K562 (cell line): ENCODE results near the gene LRRC10. TPM values are rescaled to one million over a fixed set of nuclear protein-coding genes. Genes with fewer than 3 reads are reported as not detected.
A peak's percentile ranks its signal among the peaks of the same experiment; 100 is the strongest.

Source experiments
- CEBPZ ChIP-seq: fragments of 150-350 bp; IDR thresholded peaks from 2 replicates; pipeline ENCODE4 v1.6.1; 2014; ENCODE audit warnings: low read depth, mild to moderate bottlenecking, low read length, borderline replicate concordance
- EHMT2 ChIP-seq: fragments of 450-650 bp; IDR thresholded peaks from 2 replicates; pipeline ENCODE4 v1.6.1; 2018; ENCODE audit warnings: antibody characterized with exemption
- HDAC1 ChIP-seq, 2 experiments: fragments of 450-650 bp; IDR thresholded peaks; 2 replicates each; pipeline ENCODE4 v1.6.1; 2016 to 2017; ENCODE audit warnings: inconsistent platforms in 1 of 2, mild to moderate bottlenecking in 1 of 2, moderate library complexity in 1 of 2
- MCM3 ChIP-seq: fragments of 450-650 bp; IDR thresholded peaks from 2 replicates; pipeline ENCODE4 v1.6.1; 2016
- MCM5 ChIP-seq: fragments of 450-650 bp; IDR thresholded peaks from 2 replicates; pipeline ENCODE4 v1.6.1; 2016; ENCODE audit warnings: low read depth
- NFE2 ChIP-seq: IDR thresholded peaks from 2 replicates; pipeline ENCODE4 v1.6.1; 2014; ENCODE audit warnings: antibody characterized with exemption, low read depth
- PHB2 ChIP-seq: fragments of 450-650 bp; IDR thresholded peaks from 2 replicates; pipeline ENCODE4 v1.6.1; 2017; ENCODE audit warnings: low read depth
- SNAPC5 ChIP-seq: fragments of 250-450 bp; sonication (Bioruptor Pico); IDR thresholded peaks from 2 replicates; pipeline ENCODE4 v1.8.0; 2021; ENCODE audit warnings: moderate library complexity, mild to moderate bottlenecking, inconsistent platforms
- ZBTB12 ChIP-seq: fragments of 250-450 bp; sonication (Bioruptor Pico); IDR thresholded peaks from 2 replicates; pipeline ENCODE4 v1.4.0; 2020
- ZFP1 ChIP-seq: fragments of 450-650 bp; formaldehyde crosslinking; IDR thresholded peaks from 2 replicates; pipeline ENCODE4 v1.4.0; 2020; ENCODE audit warnings: mild to moderate bottlenecking, mixed read lengths
- ZNF212 ChIP-seq: fragments of 450-650 bp; formaldehyde crosslinking; IDR thresholded peaks from 2 replicates; pipeline ENCODE4 v1.4.0; 2020; ENCODE audit warnings: mild to moderate bottlenecking
- ZNF217 ChIP-seq: sonication (generic); formaldehyde crosslinking; IDR thresholded peaks from 2 replicates; pipeline ENCODE4 v1.8.0; 2022; ENCODE audit warnings: mild to moderate bottlenecking, missing genetic modification reagents
- ZNF57 ChIP-seq: fragments of 450-650 bp; formaldehyde crosslinking; IDR thresholded peaks from 2 replicates; pipeline ENCODE4 v1.4.0; 2020; ENCODE audit warnings: mild to moderate bottlenecking, moderate library complexity
- polyA plus RNA-seq, 8 experiments: library from polyadenylated mRNA; depleted of rRNA in 4 of 8; stranded (reverse) in 5 of 8; unstranded in 3 of 8; fragments of >200 nt; fragmentation: Nextera tagmentation in 2 of 8; fragmentation: Illumina TruSeq in 1 of 8; extraction: Ambion mirVana in 2 of 8; extraction: Trizol in 1 of 8; gene quantifications; 2 replicates each; pipeline versions ENCODE4 v1.2.1 to v1.2.3, GENCODE V29; 2011 to 2014; ENCODE audit warnings: inconsistent platforms in 1 of 8, missing spikeins in 1 of 8
- total RNA-seq, 7 experiments: library from RNA; depleted of rRNA in 6 of 7; stranded (reverse); fragments of >200 nt in 6 of 7; fragmentation: Illumina TruSeq in 2 of 7; extraction: Trizol in 2 of 7; gene quantifications; 2 replicates each; pipeline versions ENCODE4 v1.2.1 to v1.2.3, GENCODE V29; 2011 to 2021; ENCODE audit warnings: low replicate concordance in 1 of 7
- TF ChIP-seq, protein P1 (sequence below): sonication (generic); formaldehyde crosslinking; IDR thresholded peaks from 2 replicates; pipeline ENCODE4 v1.4.0; 2020; ENCODE audit warnings: mild to moderate bottlenecking, missing genetic modification reagents
- TF ChIP-seq, protein P2 (sequence below): fragments of 250-450 bp; sonication (Bioruptor Pico); IDR thresholded peaks from 2 replicates; pipeline ENCODE4 v1.4.0; 2020; ENCODE audit warnings: borderline replicate concordance
- TF ChIP-seq, protein P3 (sequence below): sonication (generic); formaldehyde crosslinking; IDR thresholded peaks from 2 replicates; pipeline ENCODE4 v1.8.1; 2023; ENCODE audit warnings: mild to moderate bottlenecking, missing genetic modification reagents
- TF ChIP-seq, protein P4 (sequence below), 3 experiments: IDR thresholded peaks in 2 of 3; conservative IDR thresholded peaks in 1 of 3; 2 replicates each; pipeline ENCODE4 v1.5.1; 2011 to 2012; ENCODE audit warnings: low read length in 3 of 3, mild to moderate bottlenecking in 3 of 3, control low read depth in 2 of 3, improper control_type of control experiment in 1 of 3, inconsistent platforms in 1 of 3, low read depth in 1 of 3, mixed read lengths in 1 of 3, moderate library complexity in 1 of 3; ENCODE audit not compliant: insufficient read depth in 2 of 3

LRRC10 gene
- total and polyA plus RNA-seq, 9 of the 15 experiments (the other 6 are each of a cell fraction or from before 2014, with no cell fraction given), result 0.09 TPM; not detected in 8

GRCh38 chr12:69623970-69624369, 13.3 kb upstream of the LRRC10 start (continued):
- TF ChIP-seq, protein P1, sequence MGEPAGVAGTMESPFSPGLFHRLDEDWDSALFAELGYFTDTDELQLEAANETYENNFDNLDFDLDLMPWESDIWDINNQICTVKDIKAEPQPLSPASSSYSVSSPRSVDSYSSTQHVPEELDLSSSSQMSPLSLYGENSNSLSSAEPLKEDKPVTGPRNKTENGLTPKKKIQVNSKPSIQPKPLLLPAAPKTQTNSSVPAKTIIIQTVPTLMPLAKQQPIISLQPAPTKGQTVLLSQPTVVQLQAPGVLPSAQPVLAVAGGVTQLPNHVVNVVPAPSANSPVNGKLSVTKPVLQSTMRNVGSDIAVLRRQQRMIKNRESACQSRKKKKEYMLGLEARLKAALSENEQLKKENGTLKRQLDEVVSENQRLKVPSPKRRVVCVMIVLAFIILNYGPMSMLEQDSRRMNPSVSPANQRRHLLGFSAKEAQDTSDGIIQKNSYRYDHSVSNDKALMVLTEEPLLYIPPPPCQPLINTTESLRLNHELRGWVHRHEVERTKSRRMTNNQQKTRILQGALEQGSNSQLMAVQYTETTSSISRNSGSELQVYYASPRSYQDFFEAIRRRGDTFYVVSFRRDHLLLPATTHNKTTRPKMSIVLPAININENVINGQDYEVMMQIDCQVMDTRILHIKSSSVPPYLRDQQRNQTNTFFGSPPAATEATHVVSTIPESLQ (CRISPR knock-in tag), result peak; percentile 30; the same call in 1 of the 2 replicates
- TF ChIP-seq SNAPC5 (CRISPR knock-in tag), result no peak
- TF ChIP-seq ZBTB12, result no peak; the same call in 1 of the 2 replicates
- TF ChIP-seq ZNF212 (CRISPR knock-in tag), result no peak
- TF ChIP-seq, protein P2, sequence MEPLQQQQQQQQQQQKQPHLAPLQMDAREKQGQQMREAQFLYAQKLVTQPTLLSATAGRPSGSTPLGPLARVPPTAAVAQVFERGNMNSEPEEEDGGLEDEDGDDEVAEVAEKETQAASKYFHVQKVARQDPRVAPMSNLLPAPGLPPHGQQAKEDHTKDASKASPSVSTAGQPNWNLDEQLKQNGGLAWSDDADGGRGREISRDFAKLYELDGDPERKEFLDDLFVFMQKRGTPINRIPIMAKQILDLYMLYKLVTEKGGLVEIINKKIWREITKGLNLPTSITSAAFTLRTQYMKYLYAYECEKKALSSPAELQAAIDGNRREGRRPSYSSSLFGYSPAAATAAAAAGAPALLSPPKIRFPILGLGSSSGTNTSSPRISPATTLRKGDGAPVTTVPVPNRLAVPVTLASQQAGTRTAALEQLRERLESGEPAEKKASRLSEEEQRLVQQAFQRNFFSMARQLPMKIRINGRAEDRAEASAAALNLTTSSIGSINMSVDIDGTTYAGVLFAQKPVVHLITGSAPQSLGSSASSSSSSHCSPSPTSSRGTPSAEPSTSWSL (CRISPR knock-in tag), result no peak
- TF ChIP-seq MCM5, result no peak
- TF ChIP-seq HDAC1 (IDR thresholded peaks at IDR 0.05), result peak; percentile 68 to 89; a peak in 3 of 4 replicates
- peak; percentile 98 for TF ChIP-seq PHB2
- TF ChIP-seq ZNF217 (CRISPR knock-in tag), result no peak
- TF ChIP-seq CEBPZ, result no peak
- no peak for TF ChIP-seq EHMT2
- TF ChIP-seq ZFP1 (CRISPR knock-in tag), result no peak
- TF ChIP-seq, protein P3, sequence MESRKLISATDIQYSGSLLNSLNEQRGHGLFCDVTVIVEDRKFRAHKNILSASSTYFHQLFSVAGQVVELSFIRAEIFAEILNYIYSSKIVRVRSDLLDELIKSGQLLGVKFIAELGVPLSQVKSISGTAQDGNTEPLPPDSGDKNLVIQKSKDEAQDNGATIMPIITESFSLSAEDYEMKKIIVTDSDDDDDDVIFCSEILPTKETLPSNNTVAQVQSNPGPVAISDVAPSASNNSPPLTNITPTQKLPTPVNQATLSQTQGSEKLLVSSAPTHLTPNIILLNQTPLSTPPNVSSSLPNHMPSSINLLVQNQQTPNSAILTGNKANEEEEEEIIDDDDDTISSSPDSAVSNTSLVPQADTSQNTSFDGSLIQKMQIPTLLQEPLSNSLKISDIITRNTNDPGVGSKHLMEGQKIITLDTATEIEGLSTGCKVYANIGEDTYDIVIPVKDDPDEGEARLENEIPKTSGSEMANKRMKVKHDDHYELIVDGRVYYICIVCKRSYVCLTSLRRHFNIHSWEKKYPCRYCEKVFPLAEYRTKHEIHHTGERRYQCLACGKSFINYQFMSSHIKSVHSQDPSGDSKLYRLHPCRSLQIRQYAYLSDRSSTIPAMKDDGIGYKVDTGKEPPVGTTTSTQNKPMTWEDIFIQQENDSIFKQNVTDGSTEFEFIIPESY (CRISPR knock-in tag), result peak; percentile 53; the same call in 1 of the 2 replicates
- TF ChIP-seq NFE2, result peak; percentile 69
- TF ChIP-seq, protein P4, sequence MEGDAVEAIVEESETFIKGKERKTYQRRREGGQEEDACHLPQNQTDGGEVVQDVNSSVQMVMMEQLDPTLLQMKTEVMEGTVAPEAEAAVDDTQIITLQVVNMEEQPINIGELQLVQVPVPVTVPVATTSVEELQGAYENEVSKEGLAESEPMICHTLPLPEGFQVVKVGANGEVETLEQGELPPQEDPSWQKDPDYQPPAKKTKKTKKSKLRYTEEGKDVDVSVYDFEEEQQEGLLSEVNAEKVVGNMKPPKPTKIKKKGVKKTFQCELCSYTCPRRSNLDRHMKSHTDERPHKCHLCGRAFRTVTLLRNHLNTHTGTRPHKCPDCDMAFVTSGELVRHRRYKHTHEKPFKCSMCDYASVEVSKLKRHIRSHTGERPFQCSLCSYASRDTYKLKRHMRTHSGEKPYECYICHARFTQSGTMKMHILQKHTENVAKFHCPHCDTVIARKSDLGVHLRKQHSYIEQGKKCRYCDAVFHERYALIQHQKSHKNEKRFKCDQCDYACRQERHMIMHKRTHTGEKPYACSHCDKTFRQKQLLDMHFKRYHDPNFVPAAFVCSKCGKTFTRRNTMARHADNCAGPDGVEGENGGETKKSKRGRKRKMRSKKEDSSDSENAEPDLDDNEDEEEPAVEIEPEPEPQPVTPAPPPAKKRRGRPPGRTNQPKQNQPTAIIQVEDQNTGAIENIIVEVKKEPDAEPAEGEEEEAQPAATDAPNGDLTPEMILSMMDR (IDR thresholded peaks at IDR 0.05 in 2 of 3, conservative IDR thresholded peaks at IDR 0.05 in 1 of 3; ENCODE audit: insufficient read depth in 2 of 3, low read depth in 1 of 3, low read length in 3 of 3), result no peak
- no peak for TF ChIP-seq ZNF57
- TF ChIP-seq MCM3, result no peak
